ENCODE results near the gene ATP6V1G1. TPM values are rescaled to one million over a fixed set of nuclear protein-coding genes. Genes with fewer than 3 reads are reported as not detected.

ATP6V1G1 gene
- total RNA-seq, 1 donor from 2014 or later = 181 TPM

- no peak for TF ChIP-seq CTCF (conservative IDR thresholded peaks at IDR 0.05; ENCODE audit: low read depth, low read length)
- peak; percentile 93 for DNase-seq (ENCODE audit: low read depth)
- no peak overlapping the region for H3K4me3 ChIP-seq (ENCODE audit: low read depth, low read length)
These were observed 35.6 kb upstream of the ATP6V1G1 start for GRCh38 chr9:114551750-114552685.

GRCh38 chr9:114552706-114553105, 34.9 kb upstream of the ATP6V1G1 start:
- no peak for DNase-seq (ENCODE audit: low read depth)
- no peak for TF ChIP-seq CTCF (conservative IDR thresholded peaks at IDR 0.05; ENCODE audit: low read depth, low read length)
- no peak overlapping the region for H3K4me3 ChIP-seq (ENCODE audit: low read depth, low read length)

GRCh38 chr9:114553202-114553601, 34.4 kb upstream of the ATP6V1G1 start:
- TF ChIP-seq CTCF (conservative IDR thresholded peaks at IDR 0.05; ENCODE audit: low read depth, low read length) = no peak
- DNase-seq (ENCODE audit: low read depth) = no peak
- H3K4me3 ChIP-seq (ENCODE audit: low read depth, low read length) = no peak overlapping the region

- no peak for DNase-seq (ENCODE audit: low read depth)
- TF ChIP-seq CTCF (conservative IDR thresholded peaks at IDR 0.05; ENCODE audit: low read depth, low read length) = no peak
- no peak overlapping the region for H3K4me3 ChIP-seq (ENCODE audit: low read depth, low read length)
These were observed 31.9 kb upstream of the ATP6V1G1 start for GRCh38 chr9:114555696-114556095.

GRCh38 chr9:114558027-114558675, 29.4 kb upstream of the ATP6V1G1 start:
- no peak overlapping the region for H3K4me3 ChIP-seq (ENCODE audit: low read depth, low read length)
- no peak for DNase-seq (ENCODE audit: low read depth)
- TF ChIP-seq CTCF (conservative IDR thresholded peaks at IDR 0.05; ENCODE audit: low read depth, low read length) = no peak

- TF ChIP-seq CTCF (conservative IDR thresholded peaks at IDR 0.05; ENCODE audit: low read depth, low read length) = no peak
- H3K4me3 ChIP-seq (ENCODE audit: low read depth, low read length) = no peak overlapping the region
- no peak for DNase-seq (ENCODE audit: low read depth)
These were observed 27.6 kb upstream of the ATP6V1G1 start for GRCh38 chr9:114559830-114560513.
